Vagina (tissue), 2 donors: Measurements from ENCODE around the gene DNM3.
A peak's percentile ranks its signal among the peaks of the same experiment; 100 is the strongest.

ENCODE experiments used
- CTCF ChIP-seq, 3 experiments: fragments of 450-650 bp in 2 of 3; fragments of 200-600 bp in 1 of 3; sonication (generic) in 1 of 3; IDR thresholded peaks; one replicate each; pipeline ENCODE4 v1.5.1; 2017 to 2019; ENCODE audit warnings: antibody characterized with exemption in 3 of 3, mild to moderate bottlenecking in 2 of 3, moderate library complexity in 2 of 3
- POLR2AphosphoS5 ChIP-seq, 2 donors: sonication (generic); formaldehyde crosslinking; IDR thresholded peaks; one replicate each; pipeline ENCODE4 v1.9.0; 2017; ENCODE audit warnings: antibody characterized with exemption in 2 of 2, mild to moderate bottlenecking in 2 of 2, low read depth in 1 of 2; ENCODE audit not compliant: insufficient read depth in 1 of 2

DNA sequence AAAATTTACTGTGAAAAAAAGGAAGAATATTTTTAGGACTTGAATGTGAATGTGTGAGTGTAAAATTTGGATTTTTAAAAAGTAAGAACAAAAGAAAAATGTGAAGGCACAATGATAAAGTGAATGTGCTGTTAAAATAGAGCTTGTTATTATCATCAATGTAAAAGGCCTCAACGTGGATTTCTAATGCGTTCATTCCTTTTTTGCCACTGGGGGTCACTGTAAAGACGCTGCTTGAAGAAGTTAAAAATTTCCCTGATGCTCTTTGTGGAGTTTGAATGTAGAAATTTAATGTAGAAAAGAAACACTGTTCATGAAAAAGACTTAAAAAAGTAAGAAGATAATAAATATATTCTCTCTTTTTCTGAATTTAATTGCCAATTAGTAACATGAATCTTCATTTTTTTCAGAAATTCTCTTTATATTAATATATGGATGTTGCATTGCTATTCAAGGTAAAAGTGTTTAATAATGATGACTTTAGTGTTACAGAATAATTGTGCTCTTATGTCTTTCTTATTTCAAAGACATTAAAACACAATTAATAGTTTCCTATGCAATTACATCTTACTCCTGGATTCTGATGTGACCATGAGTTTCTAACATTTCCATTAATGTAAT lies 161.5 kb downstream of the DNM3 start:
- TF ChIP-seq POLR2AphosphoS5 (IDR thresholded peaks at IDR 0.05; ENCODE audit: insufficient read depth in 1 of 2, low read depth in 1 of 2) (no peak), CTCF (IDR thresholded peaks at IDR 0.05) (peak in 2 of 3 experiments; percentile 53 to 73)
